Adipocyte (in vitro differentiated cells): ENCODE data around the gene FCHSD2.

Experiments
- DNase-seq: peaks from one replicate; pipeline ENCODE4 v3.0.0-alpha.2; 2015; ENCODE audit warnings: low read depth
- H3K27me3 ChIP-seq: replicated peaks from 2 replicates; pipeline ENCODE4 v1.7.0; 2013; ENCODE audit warnings: mild to moderate bottlenecking, low read length, moderate library complexity; ENCODE audit not compliant: control insufficient read depth, insufficient read depth
- H3K36me3 ChIP-seq: 2 replicates; pipeline ENCODE4 v1.7.0; 2013; ENCODE audit warnings: low read length, mild to moderate bottlenecking, moderate library complexity; ENCODE audit not compliant: control insufficient read depth, insufficient read depth, severe bottlenecking
- H3K4me1 ChIP-seq: 2 replicates; pipeline ENCODE4 v1.7.0; 2013; ENCODE audit warnings: mild to moderate bottlenecking, low read length, moderate library complexity; ENCODE audit not compliant: control insufficient read depth, insufficient read depth
- H3K4me3 ChIP-seq: 2 replicates; pipeline ENCODE4 v1.7.0; 2013; ENCODE audit warnings: mild to moderate bottlenecking, low read length, moderate library complexity
- H3K9ac ChIP-seq: 2 replicates; pipeline ENCODE4 v1.7.0; 2013; ENCODE audit warnings: mild to moderate bottlenecking, low read length, moderate library complexity
- H3K9me3 ChIP-seq: 2 replicates; pipeline ENCODE4 v1.7.0; 2013; ENCODE audit warnings: mild to moderate bottlenecking, low read length, moderate library complexity; ENCODE audit not compliant: control insufficient read depth

The FCHSD2 gene

DNA sequence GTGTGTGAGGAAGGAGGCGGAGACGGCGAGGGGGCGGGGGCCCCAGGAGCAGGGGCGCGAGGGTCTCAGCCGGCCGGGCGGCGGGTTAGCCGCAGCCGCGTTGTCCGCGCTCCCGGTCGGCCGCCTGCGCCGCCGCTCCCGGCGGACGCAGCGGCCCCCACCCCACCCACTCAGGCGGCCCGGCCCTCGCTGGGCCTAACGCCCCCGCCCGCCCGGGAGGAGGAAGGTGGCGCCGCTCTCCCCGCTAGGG is at the start of gene FCHSD2:
Gene FCHSD2, minus strand, starts transcription at position 191 of the 250 bp plus-strand sequence. CDS start 441 bp downstream, outside the sequence.
- Histone ChIP-seq H3K4me1 (peaks cover 21% of the 10 kb centered on the region), H3K4me3 (peak within 1 kb of the TSS; percentile 93), H3K36me3 (peaks cover 11% of the 10 kb centered on the region), H3K9me3 (no peaks in the 10 kb centered on the region), H3K9ac (peak within 1 kb of the TSS; percentile 88), H3K27me3 (no peaks in the 10 kb centered on the region)
- no peak for DNase-seq

DNA sequence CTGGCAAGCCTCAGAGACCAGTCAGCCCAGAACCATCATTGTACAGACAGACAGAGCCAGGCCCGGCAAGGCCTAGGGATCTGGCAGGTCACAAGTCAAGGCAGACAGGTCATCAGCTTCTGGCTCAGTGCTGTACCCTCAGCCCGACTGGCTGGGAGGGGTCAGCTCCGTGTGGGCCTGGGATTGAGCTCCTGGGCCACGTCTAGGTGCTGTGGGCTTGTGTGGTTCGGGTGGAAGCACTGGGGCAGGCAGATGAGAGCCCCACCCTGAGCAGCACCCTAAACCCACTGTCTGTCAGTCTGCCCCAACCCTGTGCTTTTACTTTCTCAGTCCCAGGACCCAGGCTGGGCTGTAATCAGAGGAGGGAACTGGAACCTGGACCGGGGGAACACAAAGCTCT is 49.0 kb upstream of the FCHSD2 start:
- H3K9ac ChIP-seq = no peak overlapping the region
- H3K27me3 ChIP-seq = no peaks in the 10 kb centered on the region
- peaks cover 2% of the 10 kb centered on the region for H3K4me1 ChIP-seq
- H3K4me3 ChIP-seq = no peak overlapping the region
- H3K9me3 ChIP-seq = no peaks in the 10 kb centered on the region
- DNase-seq = no peak
- H3K36me3 ChIP-seq = no peaks in the 10 kb centered on the region

GRCh38 chr11:73190557-73190885 is 48.4 kb upstream of the FCHSD2 start:
- peaks cover 9% of the 10 kb centered on the region for H3K4me1 ChIP-seq
- no peak for DNase-seq

GRCh38 chr11:73189723-73190556 is 47.8 kb upstream of the FCHSD2 start:
- H3K9ac ChIP-seq = no peak overlapping the region
- H3K4me3 ChIP-seq = no peak overlapping the region
- H3K4me1 ChIP-seq = peaks cover 11% of the 10 kb centered on the region
- H3K27me3 ChIP-seq = no peaks in the 10 kb centered on the region
- no peaks in the 10 kb centered on the region for H3K9me3 ChIP-seq
- no peaks in the 10 kb centered on the region for H3K36me3 ChIP-seq
- DNase-seq = no peak

More at GRCh38 chr11:73190557-73190885, 48.4 kb upstream of the FCHSD2 start:
- Histone ChIP-seq H3K36me3 (no peaks in the 10 kb centered on the region), H3K4me3 (no peak overlapping the region), H3K27me3 (no peaks in the 10 kb centered on the region), H3K9ac (no peak overlapping the region), H3K9me3 (no peaks in the 10 kb centered on the region)

GRCh38 chr11:73189315-73189714 is 47.2 kb upstream of the FCHSD2 start:
- Histone ChIP-seq H3K27me3 (no peaks in the 10 kb centered on the region), H3K4me1 (peaks cover 11% of the 10 kb centered on the region), H3K9ac (no peak overlapping the region), H3K36me3 (no peaks in the 10 kb centered on the region), H3K4me3 (no peak overlapping the region), H3K9me3 (no peaks in the 10 kb centered on the region)
- no peak for DNase-seq

- H3K9me3 ChIP-seq = no peaks in the 10 kb centered on the region
- DNase-seq = no peak
- no peaks in the 10 kb centered on the region for H3K27me3 ChIP-seq
- peaks cover 11% of the 10 kb centered on the region for H3K4me1 ChIP-seq
- no peaks in the 10 kb centered on the region for H3K36me3 ChIP-seq
- H3K4me3 ChIP-seq = no peak overlapping the region
- no peak overlapping the region for H3K9ac ChIP-seq
These were observed 46.2 kb upstream of the FCHSD2 start for GRCh38 chr11:73188301-73188700.

GRCh38 chr11:73187854-73188253 is 45.7 kb upstream of the FCHSD2 start:
- Histone ChIP-seq H3K4me1 (peaks cover 11% of the 10 kb centered on the region), H3K4me3 (no peak overlapping the region), H3K9me3 (no peaks in the 10 kb centered on the region), H3K9ac (no peak overlapping the region), H3K36me3 (no peaks in the 10 kb centered on the region), H3K27me3 (no peaks in the 10 kb centered on the region)
- no peak for DNase-seq

GRCh38 chr11:73186886-73187285 is 44.8 kb upstream of the FCHSD2 start:
- H3K9ac ChIP-seq = no peak overlapping the region
- no peaks in the 10 kb centered on the region for H3K36me3 ChIP-seq
- H3K27me3 ChIP-seq = no peaks in the 10 kb centered on the region
- no peaks in the 10 kb centered on the region for H3K9me3 ChIP-seq
- peaks cover 11% of the 10 kb centered on the region for H3K4me1 ChIP-seq
- DNase-seq = no peak
- H3K4me3 ChIP-seq = no peak overlapping the region

- H3K9ac ChIP-seq = no peak overlapping the region
- no peaks in the 10 kb centered on the region for H3K36me3 ChIP-seq
- H3K4me3 ChIP-seq = no peak overlapping the region
- H3K4me1 ChIP-seq = peaks cover 11% of the 10 kb centered on the region
- H3K27me3 ChIP-seq = no peaks in the 10 kb centered on the region
- DNase-seq = no peak
- H3K9me3 ChIP-seq = no peaks in the 10 kb centered on the region
These were observed 44.3 kb upstream of the FCHSD2 start for GRCh38 chr11:73186294-73186850.

DNA sequence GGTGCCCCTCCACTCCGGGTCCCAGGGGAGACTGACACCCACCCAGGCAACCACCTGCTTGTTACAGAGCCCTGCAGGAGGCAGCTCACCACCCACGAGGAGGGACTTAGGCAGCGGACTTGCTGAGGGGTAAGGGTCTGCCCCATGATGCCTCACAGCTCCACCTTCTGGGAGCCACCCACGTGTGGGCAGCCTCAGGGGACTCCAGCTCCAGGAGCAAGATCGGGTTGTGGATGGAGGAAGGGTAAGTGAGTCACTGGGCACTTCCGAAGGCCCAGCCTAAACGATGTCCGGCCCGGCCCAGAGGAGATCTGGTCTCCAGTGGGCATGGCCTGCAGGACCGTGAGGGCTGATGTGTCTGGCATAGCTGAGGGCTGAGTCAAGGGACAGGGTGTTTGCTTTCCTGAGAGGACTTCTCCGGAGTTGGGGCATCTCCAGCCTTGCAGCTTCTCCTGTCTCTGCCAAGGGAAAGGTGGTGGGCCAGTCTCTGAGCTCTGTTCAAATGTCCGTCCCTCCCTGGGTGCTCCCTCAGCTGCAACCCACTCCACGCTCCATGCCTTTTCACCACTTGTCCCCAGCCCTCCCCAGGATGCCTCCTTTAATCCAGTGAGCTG is 43.7 kb upstream of the FCHSD2 start:
- no peaks in the 10 kb centered on the region for H3K9me3 ChIP-seq
- H3K4me3 ChIP-seq = no peak overlapping the region
- no peaks in the 10 kb centered on the region for H3K27me3 ChIP-seq
- peaks cover 11% of the 10 kb centered on the region for H3K4me1 ChIP-seq
- no peaks in the 10 kb centered on the region for H3K36me3 ChIP-seq
- H3K9ac ChIP-seq = no peak overlapping the region
- peak; percentile 82 for DNase-seq

DNA sequence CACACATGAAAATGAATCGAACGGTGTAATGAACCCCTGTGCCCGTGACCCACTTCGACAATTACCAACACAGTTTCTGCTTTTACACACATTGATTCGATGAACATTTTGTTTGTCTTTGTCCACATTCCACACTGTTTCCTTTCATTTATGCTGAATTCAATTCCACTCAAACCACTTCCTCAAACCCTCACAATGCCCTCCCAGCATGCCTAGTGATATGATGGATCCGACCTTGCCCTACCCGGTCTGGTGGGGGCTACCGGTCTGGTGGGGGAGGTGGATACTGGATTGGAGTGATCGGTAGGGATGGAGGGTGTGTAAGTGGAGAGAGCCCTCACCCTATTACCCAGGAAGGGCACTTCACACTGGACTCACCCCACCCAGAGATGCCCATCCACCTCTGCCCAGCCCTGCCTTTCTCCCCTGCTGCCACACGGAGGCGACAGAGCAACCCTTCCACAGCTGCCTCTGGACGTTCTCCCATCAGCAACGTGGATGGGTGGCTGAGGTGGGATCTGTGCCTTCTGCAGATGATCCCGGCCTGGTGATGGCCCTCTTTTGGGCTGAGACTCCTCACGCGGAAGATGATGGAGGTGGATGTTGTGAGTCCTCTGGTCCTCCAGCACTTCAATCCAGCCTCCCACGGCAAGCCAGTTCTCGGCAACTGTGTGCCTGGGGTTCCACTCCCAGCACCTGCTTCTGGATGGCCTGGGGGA is 43.0 kb upstream of the FCHSD2 start:
- Histone ChIP-seq H3K4me3 (no peak overlapping the region), H3K9ac (no peak overlapping the region), H3K27me3 (no peaks in the 10 kb centered on the region), H3K4me1 (peaks cover 11% of the 10 kb centered on the region), H3K9me3 (no peaks in the 10 kb centered on the region), H3K36me3 (no peaks in the 10 kb centered on the region)
- DNase-seq = peak; percentile 83
